Right lobe of liver (tissue), 4 donors: ENCODE measurements around the gene NCR2.

Experiments
- POLR2A ChIP-seq: fragments of 450-650 bp; IDR thresholded peaks from one replicate; pipeline ENCODE4 v1.6.1; 2017; ENCODE audit warnings: antibody characterized with exemption, mild to moderate bottlenecking
- TF ChIP-seq, protein P1 (sequence below), 4 donors: fragments of 200-600 bp in 3 of 4; fragments of 450-650 bp in 1 of 4; IDR thresholded peaks; one replicate each; pipeline versions ENCODE4 v1.5.1 to v1.8.0; 2016 to 2022; ENCODE audit warnings: antibody characterized with exemption in 4 of 4, mild to moderate bottlenecking in 2 of 4
- donor health status: DM: no; HTN: no; CAD: no.
- donor health status: DM: no; HTN: no; CAD: no.
- donor health status: DM: no; HTN: yes; CAD: no.

DNA sequence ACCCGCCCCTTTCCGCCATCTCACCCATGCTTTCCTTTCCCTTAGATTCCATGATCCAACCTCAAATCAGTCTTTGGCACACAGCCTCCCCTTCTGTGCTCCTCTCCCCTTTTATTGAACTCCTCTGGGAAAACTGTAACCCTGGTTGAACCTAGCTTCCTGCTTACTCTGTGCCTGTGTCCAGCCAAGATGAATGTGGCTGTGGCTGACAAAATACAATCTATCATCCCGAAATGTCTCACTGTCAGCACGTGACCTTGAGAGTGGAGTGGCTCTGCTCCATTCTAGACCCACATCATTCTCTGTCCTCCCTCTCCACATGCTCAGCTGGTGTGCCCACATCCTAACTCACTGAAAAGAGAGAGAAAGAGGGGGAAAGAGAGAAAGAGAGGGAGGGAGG lies 11.0 kb downstream of the NCR2 start:
- TF ChIP-seq, protein P1, sequence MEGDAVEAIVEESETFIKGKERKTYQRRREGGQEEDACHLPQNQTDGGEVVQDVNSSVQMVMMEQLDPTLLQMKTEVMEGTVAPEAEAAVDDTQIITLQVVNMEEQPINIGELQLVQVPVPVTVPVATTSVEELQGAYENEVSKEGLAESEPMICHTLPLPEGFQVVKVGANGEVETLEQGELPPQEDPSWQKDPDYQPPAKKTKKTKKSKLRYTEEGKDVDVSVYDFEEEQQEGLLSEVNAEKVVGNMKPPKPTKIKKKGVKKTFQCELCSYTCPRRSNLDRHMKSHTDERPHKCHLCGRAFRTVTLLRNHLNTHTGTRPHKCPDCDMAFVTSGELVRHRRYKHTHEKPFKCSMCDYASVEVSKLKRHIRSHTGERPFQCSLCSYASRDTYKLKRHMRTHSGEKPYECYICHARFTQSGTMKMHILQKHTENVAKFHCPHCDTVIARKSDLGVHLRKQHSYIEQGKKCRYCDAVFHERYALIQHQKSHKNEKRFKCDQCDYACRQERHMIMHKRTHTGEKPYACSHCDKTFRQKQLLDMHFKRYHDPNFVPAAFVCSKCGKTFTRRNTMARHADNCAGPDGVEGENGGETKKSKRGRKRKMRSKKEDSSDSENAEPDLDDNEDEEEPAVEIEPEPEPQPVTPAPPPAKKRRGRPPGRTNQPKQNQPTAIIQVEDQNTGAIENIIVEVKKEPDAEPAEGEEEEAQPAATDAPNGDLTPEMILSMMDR (IDR thresholded peaks at IDR 0.05) = no peak
- no peak for TF ChIP-seq POLR2A
